GM19238 (cell line): ENCODE measurements around the gene CNN3.

Experiments
- DNase-seq: peaks from one replicate; pipeline ENCODE4 v3.0.0; 2011; ENCODE audit warnings: low spot score; ENCODE audit not compliant: insufficient read length

CNN3 gene

DNA sequence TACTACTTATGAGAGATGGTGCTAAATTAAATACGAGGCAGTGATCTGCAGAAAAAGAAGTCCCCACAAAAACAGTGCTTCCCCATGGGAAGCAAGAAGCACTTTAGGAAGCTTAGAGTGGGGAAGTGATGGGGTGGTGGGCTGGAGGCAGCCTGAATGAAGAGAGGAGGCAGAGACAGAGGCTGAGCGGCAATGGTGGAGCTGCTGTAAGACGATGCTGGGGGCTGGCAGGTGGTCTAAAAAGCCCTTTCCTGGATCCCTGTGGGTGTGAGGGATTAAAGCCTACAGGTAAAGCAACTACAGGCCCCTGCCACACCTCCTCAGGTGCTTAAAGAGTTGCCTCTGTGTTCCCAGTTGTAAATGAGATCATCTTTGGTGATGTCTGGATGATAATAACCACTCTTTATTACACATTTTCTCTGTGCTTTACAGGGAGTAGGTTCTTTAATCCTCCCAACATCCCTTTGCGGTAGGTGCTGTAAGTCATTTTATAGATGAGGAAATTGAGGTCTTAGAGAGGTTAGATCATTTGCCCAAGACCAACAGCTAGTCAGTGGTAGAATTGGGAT lies 39.2 kb downstream of the CNN3 start:
- no peak for DNase-seq

DNA sequence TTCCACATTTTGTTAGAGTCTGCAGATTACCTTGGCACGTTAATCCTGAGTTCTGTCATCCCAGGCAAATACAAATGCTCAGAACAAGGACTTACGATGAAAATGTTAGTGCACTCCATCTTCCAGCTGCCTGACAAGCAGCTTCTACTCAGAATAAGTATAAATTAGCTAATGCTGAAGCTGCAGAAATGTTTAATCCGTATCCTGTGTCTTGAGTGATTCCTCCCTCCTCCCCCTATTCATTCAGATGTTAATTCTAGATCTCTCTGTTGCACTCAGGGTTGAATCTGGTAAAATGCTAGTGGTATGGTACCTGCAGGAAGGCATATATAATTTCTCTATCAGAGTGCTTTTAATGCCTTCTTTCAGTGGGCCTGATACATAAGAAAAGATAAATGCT lies 39.8 kb downstream of the CNN3 start:
- no peak for DNase-seq

DNA sequence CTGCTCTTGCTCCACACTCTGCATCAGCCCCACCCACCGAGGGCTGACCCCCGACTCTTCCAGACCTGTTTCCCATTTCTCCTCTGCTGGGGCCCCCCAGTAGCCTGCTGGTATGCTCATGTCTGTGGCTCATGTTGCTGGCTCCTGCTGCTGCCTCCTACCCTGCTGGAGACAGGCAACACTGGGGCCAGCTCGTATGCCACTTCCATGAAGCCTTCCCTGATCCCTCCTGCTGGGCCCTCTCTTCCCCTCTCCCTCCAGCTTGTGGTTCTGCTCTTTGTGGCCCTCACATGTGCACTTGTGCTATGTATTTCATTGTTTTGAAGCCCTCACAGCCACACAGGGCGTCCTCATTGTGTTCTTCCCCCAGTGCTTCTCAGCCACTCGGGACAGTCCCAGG lies 40.5 kb downstream of the CNN3 start:
- DNase-seq, result no peak

DNA sequence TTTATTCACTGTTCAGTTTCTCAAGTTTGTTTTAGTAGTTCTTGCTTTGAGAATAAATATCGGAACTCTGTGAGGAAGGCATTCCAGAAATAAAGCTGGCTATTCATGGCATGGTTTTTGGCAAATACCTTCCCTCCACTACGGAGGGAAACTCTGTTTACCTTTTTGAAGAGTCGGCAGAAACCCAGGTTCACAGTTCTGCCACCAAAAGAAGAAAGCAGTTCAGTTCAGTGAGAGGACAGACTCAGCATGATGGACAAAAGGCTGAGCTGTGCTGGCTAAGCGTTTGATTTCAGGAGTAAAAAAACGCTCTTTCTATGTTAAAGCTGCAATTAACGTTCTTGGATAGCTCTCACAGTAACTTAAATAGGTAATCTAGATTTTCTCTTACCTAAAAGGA lies 42.4 kb downstream of the CNN3 start:
- DNase-seq, result no peak

DNA sequence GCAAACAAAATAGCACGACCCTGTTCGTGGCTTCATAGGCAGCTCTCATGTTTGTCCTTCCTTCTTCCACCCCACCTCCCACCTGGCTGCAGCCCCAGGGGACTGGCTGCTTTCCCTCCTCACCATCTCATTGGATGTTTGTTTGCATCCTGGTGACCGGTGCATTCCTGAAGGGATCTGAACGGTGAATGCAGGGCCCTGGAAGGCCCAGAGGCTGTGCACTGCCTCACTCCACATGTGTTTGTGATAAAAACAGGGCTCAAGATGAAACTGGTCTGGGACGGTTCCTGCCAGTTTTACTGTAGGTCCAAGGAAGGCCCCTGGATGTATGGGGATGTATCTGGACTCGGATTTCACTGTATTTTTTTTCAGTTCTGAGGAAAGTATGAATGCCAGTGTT lies 42.8 kb downstream of the CNN3 start:
- DNase-seq, result no peak

DNA sequence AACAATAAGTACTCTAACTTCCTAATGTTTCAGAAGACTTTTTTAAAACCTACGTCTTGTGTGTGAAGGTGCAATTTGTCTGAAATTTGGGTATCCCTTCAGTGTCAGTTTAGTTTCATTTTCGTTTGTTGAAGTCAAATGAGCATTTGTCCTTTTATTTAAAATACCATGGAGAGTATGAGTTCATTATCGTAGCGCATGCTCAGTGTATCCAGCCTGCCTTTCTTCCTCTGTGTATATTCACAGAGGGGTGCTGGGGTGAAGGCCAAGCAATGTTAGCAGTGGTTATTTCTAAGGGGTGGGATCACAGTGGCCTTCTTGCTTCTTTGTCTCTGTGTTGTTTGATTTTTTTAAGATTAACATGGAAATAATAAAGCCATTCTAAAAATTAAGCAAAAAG lies 43.2 kb downstream of the CNN3 start:
- DNase-seq, result no peak

DNA sequence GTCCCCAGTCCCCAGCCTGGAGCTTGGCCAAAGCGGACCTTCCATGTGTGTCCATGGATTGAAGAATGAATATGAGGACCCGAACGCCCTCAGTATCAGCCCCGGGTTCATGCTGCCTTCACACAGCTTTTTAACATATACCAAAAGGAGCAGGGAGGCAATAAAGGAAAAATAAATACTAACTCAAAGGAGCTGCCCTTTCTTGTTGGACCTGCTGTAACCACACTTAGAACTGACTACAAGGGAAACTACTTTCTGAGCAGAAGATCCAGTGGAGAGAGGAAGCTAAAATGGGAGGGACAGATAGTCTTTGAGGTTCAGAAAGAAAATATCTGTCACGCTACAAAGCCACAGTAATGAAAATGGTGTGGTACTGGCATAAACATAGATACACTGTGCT lies 48.6 kb downstream of the CNN3 start:
- DNase-seq, result no peak

DNA sequence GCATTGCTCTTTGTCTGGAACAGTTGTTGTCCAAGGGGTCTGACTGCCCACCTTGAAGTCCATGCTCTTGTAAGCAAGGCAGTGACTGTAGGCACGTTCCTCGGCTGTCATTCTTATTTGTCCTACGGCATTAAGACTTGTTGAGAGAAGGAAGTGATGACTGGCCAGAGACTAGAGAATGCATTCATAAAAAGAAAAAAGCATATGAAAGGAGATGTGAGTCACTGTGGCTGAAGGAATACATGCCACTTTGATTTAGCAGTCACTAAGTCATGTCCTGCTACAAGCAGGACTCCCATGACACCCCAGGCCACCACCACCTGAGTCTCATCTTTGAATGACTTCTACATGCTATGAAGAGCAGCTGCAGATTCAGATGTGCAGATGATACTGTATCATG lies 50.5 kb downstream of the CNN3 start:
- no peak for DNase-seq

DNA sequence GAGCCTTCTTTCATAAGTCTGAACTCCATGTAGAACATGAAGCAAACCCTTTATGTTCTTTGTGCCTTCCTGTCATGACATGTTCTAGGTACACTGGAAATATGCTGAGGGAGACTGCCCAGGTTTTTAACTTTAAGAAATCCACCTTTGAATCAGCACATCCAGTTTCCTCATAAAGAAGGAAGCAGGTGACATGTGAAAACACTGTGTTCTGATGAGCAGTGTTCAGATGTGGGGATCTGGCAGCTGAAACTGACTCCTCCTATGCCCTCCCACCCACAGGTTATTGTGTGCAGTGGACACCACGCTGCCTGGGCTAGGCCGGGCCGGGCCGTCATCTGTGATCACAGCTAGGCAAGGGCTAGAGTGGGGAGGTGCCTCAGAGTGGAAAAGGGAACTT lies 51.1 kb downstream of the CNN3 start:
- no peak for DNase-seq

DNA sequence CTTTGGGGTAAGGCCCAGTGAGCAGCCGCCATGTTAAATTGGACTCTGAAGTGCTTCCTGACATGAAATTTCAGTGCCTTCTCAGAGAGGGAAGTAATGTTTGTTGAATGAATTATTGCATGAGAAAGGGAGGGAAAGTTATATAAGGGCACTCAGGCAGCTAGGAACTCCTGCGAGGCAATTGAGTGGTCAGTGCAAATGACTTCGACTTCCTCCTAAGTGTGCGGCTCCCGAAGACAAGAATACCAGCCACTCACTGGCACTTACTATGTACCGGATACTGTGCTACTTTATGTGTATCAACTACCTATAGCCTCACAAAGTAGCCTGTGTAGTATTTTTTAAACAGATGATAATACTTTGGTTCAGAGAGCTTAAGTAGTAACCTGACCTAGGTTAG lies 52.5 kb downstream of the CNN3 start:
- DNase-seq, result no peak

DNA sequence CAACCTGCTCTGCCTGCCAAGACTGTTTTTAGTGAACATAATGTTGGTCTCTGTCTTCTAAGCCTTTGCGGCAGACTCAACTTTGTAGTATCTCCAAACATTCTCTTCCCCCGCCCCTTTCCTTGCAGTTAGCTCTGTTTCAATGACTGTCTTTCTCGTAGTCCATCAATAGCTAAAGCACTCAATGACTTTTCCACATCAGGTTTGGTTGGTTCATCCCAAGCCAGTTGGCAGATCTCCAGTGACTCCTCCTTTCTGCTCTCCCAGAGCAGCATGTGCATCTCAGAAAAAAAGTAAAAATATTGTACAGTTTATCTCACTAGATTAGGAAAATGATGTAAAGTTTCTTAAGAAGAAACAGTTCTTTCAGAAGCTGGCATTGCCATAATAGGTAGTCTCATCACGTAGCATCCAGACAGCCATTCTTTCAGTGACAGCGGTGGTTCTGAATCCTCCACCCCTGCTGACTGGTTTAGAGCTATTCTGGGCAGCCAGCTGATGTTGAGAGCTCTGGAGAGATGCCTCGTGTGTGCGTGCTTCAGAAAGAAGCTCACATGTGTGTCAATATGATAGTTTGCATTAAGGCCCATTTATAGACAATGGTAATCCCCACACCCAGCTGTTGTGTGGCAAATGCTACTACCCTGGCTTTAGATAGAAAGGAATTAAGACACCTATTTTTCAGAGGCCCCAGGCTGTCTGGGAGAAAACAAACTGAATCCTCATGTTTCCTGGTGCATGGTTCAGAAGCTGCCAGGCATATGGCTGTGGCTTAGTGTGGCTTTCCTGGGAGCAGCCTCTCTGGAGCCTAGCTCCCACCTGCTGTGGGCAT lies 53.2 kb downstream of the CNN3 start:
- no peak for DNase-seq

DNA sequence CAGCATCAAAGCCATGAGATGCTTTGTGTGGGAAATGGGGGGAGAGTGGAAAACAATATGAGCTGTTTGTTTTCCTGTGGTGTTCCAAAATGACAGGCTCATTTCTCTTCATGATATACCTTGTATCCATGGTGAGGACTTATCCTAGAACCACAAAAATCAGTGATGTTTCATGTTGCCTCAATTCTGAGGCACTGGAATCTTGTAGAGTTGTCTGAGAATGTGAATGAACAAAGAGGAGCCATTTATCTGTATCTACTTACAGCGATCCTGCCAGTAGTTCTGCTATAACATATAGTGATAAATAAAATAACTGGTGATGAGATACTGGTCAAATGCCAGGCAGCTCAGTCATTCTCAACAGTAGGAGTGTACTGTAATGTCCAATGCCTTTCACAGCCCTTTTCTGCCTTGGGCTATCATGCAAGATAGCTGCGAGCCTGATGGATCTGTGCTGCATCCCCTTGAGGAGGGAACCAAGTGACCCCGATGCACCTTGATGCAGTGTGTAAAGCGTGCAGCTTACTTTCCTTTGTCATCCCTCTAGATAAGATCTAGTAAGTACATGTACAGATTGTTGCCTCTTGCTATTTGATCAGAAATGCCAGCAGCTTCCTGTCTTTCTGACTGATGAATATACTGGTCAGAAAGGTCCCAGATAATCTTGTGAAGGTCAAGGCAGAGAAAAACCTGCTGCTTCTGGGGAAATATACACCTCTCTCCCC lies 54.0 kb downstream of the CNN3 start:
- no peak for DNase-seq

DNA sequence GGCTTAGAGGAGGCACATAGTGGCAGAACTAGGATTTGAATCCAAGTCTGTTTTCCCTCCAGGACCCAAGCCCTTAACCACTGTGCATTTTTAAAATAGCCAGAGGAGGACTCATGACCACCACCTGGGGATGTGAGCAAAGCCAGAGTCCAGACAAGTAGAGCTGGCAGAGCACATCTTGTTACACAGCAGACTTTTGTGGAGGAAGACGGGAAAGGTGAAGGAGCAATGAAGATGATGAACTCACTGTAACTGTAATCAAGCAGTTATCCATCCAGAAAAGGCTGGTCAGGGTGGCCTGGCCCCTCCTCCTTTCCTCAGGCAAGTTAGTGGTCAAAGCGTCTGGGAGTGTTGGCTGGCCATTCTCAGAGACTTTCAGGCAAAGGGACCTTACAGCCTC lies 55.9 kb downstream of the CNN3 start:
- no peak for DNase-seq

DNA sequence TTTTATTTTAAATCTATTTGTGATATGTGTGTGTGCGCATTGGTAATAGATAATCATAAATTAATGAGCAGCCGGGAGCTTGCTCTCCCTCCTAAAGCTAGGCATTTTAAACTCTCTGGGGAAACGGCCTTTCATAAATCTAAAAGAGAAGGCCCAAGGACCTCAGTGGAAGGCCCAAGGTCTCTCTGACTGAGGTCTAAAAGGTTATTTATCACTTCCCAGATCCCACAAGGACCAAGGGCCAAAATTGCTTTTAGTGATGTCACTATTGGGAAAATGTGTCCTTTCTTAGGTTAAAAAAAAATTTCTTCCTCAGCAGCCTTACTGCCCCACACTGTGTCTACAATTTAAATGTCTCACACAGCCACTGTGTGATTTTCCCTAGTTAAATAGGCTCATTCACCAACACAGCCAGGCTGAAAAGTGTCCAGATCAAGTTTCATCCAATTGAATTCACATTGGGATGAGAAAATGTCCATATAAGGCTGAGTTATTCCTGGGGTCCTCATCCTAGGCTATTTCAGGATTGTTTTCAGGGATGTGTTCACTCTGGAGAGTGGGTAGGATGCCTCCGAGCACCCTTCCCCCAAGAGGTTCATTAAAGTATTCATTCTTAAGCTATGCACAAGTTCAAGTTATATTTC lies 60.6 kb downstream of the CNN3 start:
- DNase-seq, result no peak

DNA sequence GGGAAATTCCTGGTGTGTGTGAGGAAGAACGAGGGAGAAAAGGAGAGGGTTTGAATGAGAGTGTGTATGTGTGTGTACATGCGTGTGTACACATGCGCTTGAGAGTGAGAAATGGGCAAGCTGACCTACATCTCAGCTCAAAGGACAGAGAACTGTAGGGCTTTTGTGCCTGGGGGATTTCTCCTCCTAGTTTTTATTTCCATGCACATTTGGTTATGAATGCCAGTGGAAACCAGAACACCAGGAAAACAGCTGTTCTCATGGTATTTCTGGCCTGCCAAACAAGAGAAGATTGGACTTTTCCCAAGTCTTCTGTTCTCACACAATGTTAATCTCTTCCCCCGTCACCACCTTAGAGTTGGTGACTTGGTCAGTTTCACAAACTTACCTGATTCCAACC lies 61.5 kb downstream of the CNN3 start:
- DNase-seq, result no peak

DNA sequence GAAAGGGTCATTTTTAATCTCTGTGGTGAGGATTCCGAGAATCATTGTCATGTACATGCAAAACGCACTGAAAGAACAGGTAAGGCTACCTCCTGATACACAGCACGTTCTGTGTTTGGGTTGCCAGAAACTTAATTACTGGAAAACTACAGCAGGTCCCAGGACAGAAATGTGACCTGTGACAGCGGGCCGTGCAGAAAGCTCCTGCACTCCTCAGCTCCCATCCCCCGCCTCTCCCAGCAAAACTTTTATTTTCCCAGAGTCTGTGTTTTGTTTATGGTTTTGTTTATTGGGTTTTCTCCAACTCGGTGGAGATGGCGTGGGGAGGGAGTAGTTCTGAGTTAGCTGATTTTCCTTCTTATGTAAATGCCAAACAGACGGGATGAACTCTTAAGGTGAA lies 62.1 kb downstream of the CNN3 start:
- no peak for DNase-seq

DNA sequence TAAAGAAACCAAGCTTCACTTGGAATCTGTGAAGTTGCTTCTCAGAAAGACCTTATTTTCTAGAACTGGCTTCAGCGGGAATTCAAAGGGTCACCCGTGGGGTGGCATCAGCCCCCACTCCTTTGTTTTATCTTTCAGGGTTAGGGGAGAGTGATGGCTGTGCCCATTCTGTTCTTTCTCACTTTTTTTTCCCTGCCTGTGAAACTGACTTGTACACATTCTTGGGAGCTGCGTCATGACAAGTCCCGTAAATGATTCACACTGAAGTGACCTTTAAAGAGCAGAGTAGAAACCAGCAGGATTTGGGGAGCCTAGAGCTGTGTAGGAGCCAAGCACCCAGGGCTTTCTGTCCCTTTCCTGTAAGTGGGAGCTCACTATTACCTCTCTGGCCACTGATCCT lies 63.0 kb downstream of the CNN3 start:
- DNase-seq, result no peak

DNA sequence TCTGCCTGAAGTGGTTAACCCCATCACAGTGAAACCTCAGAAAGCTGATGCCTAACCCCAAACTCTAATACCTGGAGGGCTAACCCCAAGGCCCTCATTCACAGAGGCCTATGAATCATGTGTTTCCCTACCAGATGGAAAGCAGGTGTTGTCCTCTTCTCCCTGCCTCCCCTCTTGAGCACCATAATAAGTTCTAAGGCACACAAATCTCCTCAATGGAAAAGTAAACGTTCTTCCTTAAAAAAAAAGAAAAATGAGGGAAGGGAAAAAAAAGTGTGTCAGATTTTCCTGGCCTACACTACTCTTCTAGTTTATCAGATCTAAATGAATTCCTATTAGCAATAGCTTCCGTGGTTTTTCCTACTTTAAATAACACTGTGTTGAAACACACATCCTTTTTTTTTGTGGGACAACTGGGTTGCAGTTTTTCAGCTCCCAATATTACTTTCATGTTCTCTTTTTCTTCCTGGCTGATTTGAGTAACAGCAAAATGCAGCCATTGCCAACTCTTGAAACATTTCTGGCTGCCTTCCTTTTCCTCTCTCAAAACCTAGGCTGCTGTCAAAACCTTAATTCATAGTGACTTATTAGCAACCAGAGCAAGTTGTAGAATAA lies 63.5 kb downstream of the CNN3 start:
- no peak for DNase-seq

DNA sequence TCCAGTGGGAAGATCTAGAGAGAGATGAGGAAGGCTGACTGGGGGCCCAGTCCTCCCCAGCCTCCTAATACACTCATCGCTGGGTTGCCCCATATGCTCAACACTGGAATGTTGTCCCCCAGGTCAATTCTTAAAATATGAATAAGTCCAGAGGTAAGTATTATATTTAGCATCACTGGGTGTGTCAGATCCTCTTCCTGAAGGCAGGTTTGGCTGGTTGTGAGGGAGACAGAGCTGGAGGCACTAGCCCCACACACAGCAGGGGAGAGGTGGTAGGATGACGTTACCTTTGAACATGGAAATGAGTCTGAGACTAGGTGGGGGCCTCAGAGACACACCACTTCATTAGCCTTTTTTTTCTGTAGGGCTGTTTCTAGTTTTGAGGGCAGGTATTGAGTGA lies 64.2 kb downstream of the CNN3 start:
- DNase-seq, result no peak

DNA sequence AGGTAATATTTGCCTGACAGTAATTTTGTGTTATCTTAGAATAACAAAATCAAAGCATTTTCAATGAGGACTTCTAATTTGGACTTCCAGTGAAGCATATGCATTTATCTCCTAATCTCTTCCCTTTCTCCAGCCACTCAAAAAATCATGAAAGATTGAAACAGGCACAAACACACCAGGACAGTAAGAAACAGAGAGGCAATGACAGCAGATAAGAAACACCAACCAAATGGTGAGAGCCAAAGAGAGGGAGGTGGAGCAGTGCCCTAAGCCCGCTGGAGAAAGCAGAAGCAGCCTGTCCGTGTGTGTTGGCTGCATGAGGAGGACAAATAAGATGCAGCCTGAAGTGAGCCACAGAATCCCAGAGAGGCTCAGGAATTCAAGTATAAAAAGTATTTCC lies 67.7 kb downstream of the CNN3 start:
- DNase-seq, result no peak

DNA sequence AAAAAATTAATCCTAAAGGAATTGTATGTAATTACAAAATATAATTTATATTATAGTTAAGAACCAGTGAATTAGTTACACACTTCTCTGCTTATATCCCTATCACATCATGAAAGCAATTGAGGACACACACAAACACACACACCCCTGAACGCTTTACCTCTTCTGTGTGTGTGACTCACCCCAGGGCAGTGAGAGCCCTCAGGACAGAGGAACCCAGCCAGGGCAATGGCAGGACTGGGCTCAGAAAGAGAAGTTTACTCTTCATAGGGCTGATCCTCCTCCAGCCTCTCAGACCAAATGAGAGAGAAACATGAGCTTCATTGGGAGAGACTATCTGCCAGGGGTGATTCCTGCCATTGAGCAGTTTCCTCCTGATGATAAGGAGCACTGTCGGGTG lies 68.6 kb downstream of the CNN3 start:
- DNase-seq, result no peak

DNA sequence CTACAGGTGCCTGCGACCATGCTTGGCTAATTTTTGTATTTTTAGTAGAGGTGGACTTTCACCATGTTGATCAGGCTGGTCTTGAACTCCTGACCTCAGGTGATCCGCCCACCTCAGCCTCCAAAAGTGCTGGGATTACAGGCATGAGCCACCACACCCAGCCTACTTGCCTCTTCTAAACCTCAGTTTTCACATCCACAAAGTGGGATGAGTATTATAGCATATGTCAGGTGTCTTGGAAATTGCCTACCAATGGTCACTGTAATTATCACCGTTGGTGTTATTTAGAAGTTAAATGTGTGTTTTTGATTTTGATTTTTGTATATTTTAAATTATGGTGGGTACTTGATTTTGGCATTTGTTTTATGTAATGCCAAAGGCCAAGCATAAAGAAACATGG lies 70.0 kb downstream of the CNN3 start:
- no peak for DNase-seq
